DLD1 (cell line): Measurements from ENCODE around the gene L1CAM.

ENCODE experiments used
- in situ Hi-C: cut with HindIII; loops from 2 replicates; pipeline ENCODE4 v1.10.0; 2017; ENCODE audit warnings: low sequenced_read_pairs

The L1CAM gene, protein sequence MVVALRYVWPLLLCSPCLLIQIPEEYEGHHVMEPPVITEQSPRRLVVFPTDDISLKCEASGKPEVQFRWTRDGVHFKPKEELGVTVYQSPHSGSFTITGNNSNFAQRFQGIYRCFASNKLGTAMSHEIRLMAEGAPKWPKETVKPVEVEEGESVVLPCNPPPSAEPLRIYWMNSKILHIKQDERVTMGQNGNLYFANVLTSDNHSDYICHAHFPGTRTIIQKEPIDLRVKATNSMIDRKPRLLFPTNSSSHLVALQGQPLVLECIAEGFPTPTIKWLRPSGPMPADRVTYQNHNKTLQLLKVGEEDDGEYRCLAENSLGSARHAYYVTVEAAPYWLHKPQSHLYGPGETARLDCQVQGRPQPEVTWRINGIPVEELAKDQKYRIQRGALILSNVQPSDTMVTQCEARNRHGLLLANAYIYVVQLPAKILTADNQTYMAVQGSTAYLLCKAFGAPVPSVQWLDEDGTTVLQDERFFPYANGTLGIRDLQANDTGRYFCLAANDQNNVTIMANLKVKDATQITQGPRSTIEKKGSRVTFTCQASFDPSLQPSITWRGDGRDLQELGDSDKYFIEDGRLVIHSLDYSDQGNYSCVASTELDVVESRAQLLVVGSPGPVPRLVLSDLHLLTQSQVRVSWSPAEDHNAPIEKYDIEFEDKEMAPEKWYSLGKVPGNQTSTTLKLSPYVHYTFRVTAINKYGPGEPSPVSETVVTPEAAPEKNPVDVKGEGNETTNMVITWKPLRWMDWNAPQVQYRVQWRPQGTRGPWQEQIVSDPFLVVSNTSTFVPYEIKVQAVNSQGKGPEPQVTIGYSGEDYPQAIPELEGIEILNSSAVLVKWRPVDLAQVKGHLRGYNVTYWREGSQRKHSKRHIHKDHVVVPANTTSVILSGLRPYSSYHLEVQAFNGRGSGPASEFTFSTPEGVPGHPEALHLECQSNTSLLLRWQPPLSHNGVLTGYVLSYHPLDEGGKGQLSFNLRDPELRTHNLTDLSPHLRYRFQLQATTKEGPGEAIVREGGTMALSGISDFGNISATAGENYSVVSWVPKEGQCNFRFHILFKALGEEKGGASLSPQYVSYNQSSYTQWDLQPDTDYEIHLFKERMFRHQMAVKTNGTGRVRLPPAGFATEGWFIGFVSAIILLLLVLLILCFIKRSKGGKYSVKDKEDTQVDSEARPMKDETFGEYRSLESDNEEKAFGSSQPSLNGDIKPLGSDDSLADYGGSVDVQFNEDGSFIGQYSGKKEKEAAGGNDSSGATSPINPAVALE

GRCh38 chrX:153885968-153886903 is at the start of gene L1CAM:
Gene L1CAM (minus strand): TSS chrX:153886173. CDS start chrX:153875836, 10,337 bp downstream.
- in situ Hi-C loops: no loop called here

DNA sequence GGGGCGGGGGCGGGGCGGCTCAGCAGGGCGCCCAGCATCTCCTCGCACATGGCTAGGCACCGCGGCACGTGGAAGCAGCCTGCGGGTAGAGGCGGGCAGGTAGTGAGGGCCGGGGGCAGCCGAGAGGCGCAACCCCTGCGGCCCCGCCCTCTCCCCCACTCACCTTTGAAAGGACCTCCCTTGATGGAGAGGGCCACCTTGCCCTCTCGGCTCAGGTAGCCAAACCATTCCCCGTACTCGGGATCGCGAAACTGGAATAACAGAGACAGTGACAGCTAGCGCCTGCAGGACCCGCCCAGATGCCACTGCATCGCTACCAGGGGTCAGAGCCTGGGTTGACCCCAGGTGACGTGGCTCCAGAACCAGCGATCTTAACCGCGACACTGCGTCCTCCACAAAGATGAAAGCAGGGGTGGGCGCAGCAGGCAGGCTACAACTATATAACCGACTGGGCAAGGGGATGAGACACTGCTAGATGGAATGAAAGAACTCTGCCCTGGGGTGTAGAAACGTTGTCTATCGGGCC is 49.4 kb upstream of the L1CAM start:
- in situ Hi-C loops: no loop called here

- in situ Hi-C loops: no loop called here
Observed at GRCh38 chrX:153934762-153935325, 48.9 kb upstream of the L1CAM start, which contains the start of gene NAA10. Gene NAA10 (minus strand): TSS chrX:153935037. CDS start chrX:153934904, 133 bp downstream.

DNA sequence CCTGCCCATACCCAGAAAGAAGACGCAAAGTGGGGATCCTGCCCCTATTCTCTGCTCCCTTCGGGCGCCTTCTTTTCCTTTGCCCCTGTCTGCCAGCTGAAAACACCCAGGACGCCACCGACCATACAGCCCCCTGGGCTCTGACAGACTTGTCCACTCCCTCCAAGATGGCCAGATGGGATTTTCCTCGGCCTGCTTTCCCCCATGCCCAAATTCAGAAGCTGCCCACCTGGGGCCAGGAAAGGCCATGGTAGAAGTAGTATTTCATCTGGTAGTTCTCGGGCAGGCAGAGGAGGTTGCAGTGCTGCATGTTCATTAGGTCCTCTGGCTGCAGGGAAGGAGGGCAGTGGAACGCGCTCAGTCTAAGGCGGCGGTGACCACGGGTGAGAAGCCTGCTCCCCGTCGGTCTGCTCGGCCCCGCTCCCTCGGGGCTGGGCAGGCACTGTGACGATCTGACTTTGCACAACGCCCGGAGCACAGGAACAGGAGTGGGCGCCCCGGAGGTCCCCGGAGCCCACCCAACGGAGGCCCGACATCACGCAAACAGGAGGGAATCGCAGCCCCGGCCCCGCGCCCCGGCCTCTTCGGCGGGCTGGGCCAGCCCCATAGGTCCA is 48.3 kb upstream of the L1CAM start:
- in situ Hi-C loops: no loop called here

- in situ Hi-C loops: no loop called here
Observed at GRCh38 chrX:153933748-153934147, 47.8 kb upstream of the L1CAM start.

DNA sequence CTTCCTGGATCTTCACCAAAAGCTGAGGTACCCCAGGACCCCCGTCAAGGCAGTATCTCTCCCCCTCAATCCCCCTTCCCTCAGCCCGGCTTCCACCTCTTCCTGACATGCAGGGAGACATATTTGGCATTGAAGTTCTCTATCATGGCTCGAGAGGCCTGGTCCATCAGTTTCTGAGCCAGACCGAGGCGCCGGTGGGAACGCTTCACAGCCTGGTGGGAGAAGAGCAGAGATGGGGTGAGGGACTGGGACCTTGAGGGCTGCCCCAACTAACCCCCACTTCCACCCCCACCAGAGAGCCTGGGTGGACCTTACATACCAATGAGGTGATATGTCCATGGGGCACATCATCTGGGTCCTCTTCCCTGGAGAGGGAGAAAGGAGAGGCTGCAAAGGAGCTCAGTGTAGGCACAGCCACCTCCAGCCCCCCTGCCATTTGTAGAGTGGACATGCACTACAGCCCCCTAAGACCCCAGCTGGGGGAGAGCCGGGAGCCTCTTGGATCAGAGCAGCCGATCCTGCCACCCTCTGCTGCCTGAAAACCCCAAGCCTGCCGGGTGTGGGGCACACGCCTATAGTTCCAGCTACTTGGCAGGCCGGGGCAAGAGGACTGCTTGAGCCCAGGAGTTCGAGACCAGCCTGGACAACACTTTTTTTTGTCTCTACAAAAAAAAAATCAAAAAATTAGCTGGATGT is 46.4 kb upstream of the L1CAM start:
- in situ Hi-C loops: no loop called here

- in situ Hi-C loops: no loop called here
Observed at GRCh38 chrX:153931748-153932147, 45.8 kb upstream of the L1CAM start.

DNA sequence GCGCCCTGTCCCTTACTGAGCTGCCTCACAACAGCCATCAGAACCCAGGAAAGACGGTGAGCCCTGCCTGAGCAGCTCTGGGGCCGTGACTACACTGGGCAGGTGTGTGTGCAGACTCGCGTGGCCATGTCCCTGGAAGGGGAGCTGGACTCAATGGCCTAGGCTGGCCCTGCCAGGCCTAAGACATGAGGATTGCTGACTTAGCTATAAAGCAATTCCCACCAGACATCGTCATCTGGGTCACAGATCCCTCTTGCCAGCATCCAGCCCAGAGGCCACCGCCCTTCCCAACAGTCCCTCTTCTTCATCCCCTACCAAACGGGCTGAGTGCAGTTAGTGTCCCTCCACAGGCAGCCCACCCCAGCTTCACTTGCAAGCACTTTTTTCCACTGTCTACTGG is 45.2 kb upstream of the L1CAM start:
- in situ Hi-C loops: no loop called here

DNA sequence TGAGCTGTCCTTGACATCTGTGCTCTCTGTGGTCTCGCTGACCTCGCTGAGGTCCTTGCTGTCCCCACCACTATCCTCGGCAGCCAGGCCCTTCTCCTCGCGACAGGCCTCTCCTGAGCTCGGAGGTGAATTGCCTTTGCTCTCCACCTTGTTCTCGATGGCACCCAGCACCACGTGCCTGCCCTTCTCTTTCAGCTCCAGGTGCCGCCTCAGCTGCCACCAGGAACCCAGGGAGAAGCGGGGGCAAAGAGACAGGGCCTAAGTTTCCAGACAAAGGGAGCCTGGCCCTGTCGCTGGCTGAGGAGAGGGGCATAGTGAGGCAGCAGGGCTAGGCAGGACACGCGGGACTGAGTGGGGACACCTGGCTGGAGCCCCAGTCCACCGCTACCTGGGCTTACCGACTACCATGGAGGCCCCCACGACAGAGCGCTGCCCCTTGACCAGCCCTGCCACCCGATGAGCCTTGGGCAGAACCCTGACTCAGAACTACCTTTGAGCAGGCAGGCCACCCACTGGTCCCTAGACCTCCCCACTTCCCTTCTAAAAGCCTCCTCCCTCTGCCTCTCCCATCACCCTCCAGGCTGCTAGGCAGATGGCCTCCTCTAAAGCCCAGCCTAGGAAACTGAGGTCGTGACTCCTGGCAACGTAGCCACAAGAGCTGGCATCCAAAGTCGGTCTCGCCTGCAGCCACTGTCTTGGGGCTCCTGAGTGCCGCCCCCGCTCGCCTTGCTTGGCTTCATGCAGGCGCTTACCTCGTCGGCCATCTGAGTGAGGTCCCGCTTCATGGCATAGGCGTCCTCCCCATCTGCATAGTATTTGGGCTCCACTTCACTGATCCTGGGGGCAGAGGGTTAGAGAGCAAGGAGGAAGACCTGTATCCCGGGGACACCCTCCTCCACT is 44.3 kb upstream of the L1CAM start:
- in situ Hi-C loops: no loop called here

DNA sequence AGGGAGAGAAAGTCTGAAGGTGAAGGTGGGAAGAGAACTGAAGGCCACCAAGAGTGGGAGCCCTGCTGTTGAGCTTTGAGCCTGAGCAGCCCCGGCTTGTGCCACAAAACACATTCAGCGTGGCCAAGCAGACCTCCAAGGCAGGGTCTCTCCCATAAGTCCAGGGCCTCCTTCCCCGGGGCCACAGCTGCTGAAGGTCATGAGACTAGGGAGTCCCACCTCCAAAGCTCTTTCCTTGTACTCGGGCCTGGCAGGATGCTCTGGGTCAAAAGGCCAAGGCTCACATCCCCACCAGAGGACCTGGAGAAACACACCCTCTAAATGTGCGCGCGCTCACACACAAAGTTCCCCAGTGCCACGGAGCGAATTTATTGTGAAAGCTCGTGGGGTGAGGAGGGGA is 43.6 kb upstream of the L1CAM start:
- in situ Hi-C loops: no loop called here

DNA sequence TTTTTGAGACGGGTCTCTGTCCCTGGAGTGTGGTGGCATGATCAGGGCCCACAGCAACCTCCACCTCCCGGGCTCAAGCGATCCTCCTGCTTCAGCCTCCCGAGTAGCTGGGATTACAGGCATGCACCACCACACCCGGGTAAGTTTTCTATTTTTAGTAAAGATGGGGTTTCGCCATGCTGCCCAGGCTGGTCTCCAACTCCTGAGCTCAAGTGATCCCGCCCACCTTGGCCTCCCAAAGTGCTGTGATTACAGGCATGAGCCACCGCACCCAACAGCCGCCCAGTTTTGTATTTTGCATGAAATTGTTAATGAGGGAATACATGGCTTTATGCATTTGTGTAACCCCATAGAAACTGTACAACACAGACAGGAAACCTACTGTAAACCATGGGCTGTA is 42.9 kb upstream of the L1CAM start:
- in situ Hi-C loops: no loop called here

DNA sequence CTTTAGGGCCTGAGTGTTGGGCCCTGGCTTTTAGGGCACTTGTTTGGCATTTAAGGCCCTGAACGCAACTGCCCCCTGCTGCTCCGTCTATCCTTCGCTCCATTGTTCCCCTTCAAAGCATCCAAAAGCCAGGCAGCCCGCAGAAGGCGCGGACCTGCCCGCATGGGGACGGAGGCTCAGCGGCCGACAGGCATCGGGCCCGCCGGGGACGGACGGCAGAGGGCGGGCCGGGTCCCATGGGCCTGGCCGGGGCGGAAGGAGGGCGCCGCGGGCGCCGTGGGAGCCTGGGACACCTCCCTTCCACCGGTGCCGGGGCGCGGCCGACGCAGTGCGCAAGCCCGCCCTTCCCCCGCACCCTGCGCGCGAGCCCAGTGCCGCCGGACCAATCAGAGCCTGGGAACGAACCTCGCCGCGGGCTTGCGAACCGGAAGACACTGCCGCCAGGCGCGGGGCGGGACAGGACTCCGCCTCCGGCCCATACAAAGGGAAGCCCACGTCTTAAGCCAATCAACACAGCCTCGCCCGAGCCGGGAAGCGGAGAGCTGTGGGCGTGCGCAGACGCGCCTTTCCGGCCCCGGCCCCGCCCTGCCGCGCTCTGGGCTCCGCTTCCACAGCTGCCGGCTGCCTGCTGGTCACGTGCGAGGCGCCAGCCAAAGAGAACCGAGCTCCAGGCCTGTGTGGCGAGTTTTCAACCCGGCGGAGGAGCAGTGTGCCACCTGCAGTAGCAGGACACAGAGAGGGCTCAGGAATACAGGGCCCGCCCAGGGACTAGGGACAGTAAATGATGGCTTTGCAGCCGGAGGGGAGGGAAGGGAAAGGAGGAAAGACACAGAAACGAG is 42.2 kb upstream of the L1CAM start:
- in situ Hi-C loops: no loop called here

GRCh38 chrX:153927672-153927921 is 41.6 kb upstream of the L1CAM start:
- in situ Hi-C loops: no loop called here

DNA sequence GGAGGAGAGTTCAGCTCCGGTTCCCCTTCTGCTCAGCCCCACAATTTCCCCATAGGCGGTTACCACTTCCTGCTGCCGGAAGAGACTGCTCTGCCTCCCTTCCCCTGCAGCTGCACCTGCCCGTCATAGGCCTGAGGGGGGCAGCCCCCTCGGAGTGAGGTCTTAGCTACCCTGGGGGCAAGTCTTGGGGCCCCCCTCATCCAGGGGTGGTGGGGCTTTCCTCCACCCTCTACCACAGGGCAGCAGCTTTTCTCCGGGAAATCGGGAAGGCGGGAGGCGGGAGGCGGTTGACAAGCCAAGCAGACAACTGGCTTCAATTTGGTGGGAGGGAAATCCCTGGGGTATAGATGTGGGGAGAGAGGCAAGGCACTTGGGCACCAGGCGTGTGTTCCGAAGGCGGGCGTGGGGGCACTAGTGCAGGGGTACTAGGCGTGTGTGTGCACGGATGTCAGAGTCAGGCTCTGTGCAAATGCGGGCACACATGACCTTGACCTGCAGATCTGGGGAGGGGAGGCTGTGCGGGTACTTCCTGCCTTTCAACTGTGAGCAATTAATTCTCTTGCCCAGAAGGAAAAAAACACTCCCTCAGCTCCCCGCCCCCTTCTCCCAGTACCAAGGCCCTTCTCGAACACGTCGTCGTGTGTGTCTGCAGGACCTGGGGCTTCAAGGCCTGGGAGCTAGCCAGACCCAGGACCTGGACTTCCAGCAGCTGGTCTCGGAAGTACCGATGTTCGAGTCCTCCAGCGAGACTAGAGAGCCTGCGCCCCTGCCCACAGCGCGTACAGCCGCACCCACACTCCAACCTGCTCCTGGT is 41.1 kb upstream of the L1CAM start:
- in situ Hi-C loops: no loop called here

GRCh38 chrX:153926552-153926857 is 40.5 kb upstream of the L1CAM start:
- in situ Hi-C loops: no loop called here
